Measurements from ENCODE around the gene ERC2.

DNA sequence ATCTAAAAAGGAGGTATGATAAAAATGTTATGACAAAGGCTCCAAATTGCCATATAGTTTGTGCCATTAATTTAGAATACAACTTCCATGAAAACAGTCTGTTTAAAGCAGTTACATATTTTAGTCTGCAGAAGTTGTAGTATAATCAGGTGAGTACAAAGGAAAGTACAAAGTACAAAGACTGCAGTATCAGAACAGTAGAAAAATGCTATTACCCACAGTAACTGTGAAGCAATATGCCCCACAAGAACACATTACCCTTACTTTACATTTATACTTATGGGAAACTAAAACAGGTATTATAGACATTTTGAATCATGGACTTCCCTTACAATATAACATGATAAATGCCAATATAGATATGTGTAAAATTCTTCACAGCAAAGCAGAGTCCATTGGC lies 398.5 kb downstream of the ERC2 start:
- TF ChIP-seq CTCF (IDR thresholded peaks at IDR 0.05) = no peak
- no peak for TF ChIP-seq POLR2A (IDR thresholded peaks at IDR 0.05)
